ENCODE data around the gene TASP1.

DNA sequence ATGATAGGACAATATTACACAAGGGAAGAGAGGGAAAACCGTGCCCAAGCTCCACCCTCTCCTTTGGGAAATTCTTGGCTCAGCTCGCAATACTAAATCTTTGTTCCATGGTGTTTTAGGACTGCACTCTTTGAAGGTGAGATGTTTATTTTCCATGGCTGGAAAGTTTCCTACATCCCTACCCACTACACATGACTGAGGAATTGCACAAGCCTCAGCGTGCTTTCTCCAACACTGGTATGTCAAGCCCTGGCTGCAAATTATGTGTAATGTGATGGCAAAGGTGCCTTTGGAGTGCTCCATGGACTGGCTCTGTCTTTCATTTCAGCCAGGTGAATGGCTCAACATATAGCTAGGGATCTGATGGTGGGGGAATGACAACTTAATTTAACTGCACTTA, 283.3 kb downstream of the TASP1 start:
- TF ChIP-seq, protein P1, sequence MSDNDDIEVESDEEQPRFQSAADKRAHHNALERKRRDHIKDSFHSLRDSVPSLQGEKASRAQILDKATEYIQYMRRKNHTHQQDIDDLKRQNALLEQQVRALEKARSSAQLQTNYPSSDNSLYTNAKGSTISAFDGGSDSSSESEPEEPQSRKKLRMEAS (IDR thresholded peaks at IDR 0.05; ENCODE audit: insufficient read depth, insufficient read length): no peak
- TF ChIP-seq FOS (IDR thresholded peaks at IDR 0.05; ENCODE audit: borderline replicate concordance, insufficient read depth, low read length) (no peak), EZH2 (IDR thresholded peaks at IDR 0.05; ENCODE audit: borderline replicate concordance, low read depth, low read length, severe bottlenecking) (no peak), POLR2A (IDR thresholded peaks at IDR 0.05; ENCODE audit: low read depth, low read length) (no peak), POLR2AphosphoS5 (IDR thresholded peaks at IDR 0.05; ENCODE audit: insufficient read depth, low read depth, low read length) (no peak)
- TF ChIP-seq, protein P2, sequence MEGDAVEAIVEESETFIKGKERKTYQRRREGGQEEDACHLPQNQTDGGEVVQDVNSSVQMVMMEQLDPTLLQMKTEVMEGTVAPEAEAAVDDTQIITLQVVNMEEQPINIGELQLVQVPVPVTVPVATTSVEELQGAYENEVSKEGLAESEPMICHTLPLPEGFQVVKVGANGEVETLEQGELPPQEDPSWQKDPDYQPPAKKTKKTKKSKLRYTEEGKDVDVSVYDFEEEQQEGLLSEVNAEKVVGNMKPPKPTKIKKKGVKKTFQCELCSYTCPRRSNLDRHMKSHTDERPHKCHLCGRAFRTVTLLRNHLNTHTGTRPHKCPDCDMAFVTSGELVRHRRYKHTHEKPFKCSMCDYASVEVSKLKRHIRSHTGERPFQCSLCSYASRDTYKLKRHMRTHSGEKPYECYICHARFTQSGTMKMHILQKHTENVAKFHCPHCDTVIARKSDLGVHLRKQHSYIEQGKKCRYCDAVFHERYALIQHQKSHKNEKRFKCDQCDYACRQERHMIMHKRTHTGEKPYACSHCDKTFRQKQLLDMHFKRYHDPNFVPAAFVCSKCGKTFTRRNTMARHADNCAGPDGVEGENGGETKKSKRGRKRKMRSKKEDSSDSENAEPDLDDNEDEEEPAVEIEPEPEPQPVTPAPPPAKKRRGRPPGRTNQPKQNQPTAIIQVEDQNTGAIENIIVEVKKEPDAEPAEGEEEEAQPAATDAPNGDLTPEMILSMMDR (IDR thresholded peaks at IDR 0.05; ENCODE audit: extremely low read depth in 1 of 2, insufficient read depth in 1 of 2, low read depth in 1 of 2, low read length in 2 of 2): no peak

All from endothelial cell of umbilical vein (primary cell).